ENCODE data around the gene MARK2. TPM values are rescaled to one million over a fixed set of nuclear protein-coding genes. Genes with fewer than 3 reads are reported as not detected.

MARK2 gene
- total RNA-seq, 4 donors from 2014 or later = 66.3 to 78.7 (median 71.8) TPM

GRCh38 chr11:63866211-63866610, 27.3 kb downstream of the MARK2 start:
- WGBS = 45% methylated on average over 4 of the region's 4 CpGs
- Histone ChIP-seq H3K4me1 (peaks cover 63% of the 10 kb centered on the region), H3K36me3 (no peaks in the 10 kb centered on the region), H3K27me3 (no peaks in the 10 kb centered on the region), H3K4me3 (no peak overlapping the region), H3K9me3 (no peaks in the 10 kb centered on the region), H3K27ac (no peak overlapping the region)
- TF ChIP-seq POLR2AphosphoS5 (IDR thresholded peaks at IDR 0.05) = no peak
- no peak for TF ChIP-seq EP300 (IDR thresholded peaks at IDR 0.05)
- no peak for TF ChIP-seq CTCF (IDR thresholded peaks at IDR 0.05)
- TF ChIP-seq POLR2A (IDR thresholded peaks at IDR 0.05) = no peak
- peak; percentile 77 to 84 for DNase-seq (ENCODE audit: low spot score in 2 of 2)

- no peak for DNase-seq (ENCODE audit: low spot score in 2 of 2)
- TF ChIP-seq CTCF (IDR thresholded peaks at IDR 0.05) = no peak
- no peak for TF ChIP-seq POLR2A (IDR thresholded peaks at IDR 0.05)
- H3K27me3 ChIP-seq = no peaks in the 10 kb centered on the region
- WGBS = 88% methylated on average over 4 of the region's 4 CpGs
- H3K36me3 ChIP-seq = no peaks in the 10 kb centered on the region
- H3K4me1 ChIP-seq = peaks cover 74% of the 10 kb centered on the region
- H3K9me3 ChIP-seq = no peaks in the 10 kb centered on the region
- no peak overlapping the region for H3K27ac ChIP-seq
- no peak overlapping the region for H3K4me3 ChIP-seq
Measured at GRCh38 chr11:63867511-63867910, 28.6 kb downstream of the MARK2 start.

GRCh38 chr11:63868399-63869064, 29.6 kb downstream of the MARK2 start:
- H3K4me3 ChIP-seq = no peak overlapping the region
- peak overlapping the region; percentile 77 for H3K27ac ChIP-seq
- no peaks in the 10 kb centered on the region for H3K36me3 ChIP-seq
- peaks cover 79% of the 10 kb centered on the region for H3K4me1 ChIP-seq
- H3K27me3 ChIP-seq = no peaks in the 10 kb centered on the region
- 24% methylated on average over 9 of the region's 9 CpGs for WGBS
- H3K9me3 ChIP-seq = no peaks in the 10 kb centered on the region
- no peak for DNase-seq (ENCODE audit: low spot score in 2 of 2)
- no peak for TF ChIP-seq POLR2AphosphoS5 (IDR thresholded peaks at IDR 0.05)
- TF ChIP-seq POLR2A (IDR thresholded peaks at IDR 0.05) = no peak
- no peak for TF ChIP-seq CTCF (IDR thresholded peaks at IDR 0.05)
- TF ChIP-seq EP300 (IDR thresholded peaks at IDR 0.05) = no peak

- no peak overlapping the region for H3K4me3 ChIP-seq
- WGBS = 33% methylated on average over 1 of the region's 7 CpGs
- no peak for DNase-seq (ENCODE audit: low spot score in 2 of 2)
Measured at GRCh38 chr11:63869171-63869591, 30.3 kb downstream of the MARK2 start.

GRCh38 chr11:63869683-63870082, 30.8 kb downstream of the MARK2 start:
- no peak for TF ChIP-seq EP300 (IDR thresholded peaks at IDR 0.05)

More at GRCh38 chr11:63869171-63869591, 30.3 kb downstream of the MARK2 start:
- Histone ChIP-seq H3K27me3 (no peaks in the 10 kb centered on the region), H3K36me3 (no peaks in the 10 kb centered on the region), H3K27ac (peak overlapping the region; percentile 77), H3K4me1 (peaks cover 85% of the 10 kb centered on the region), H3K9me3 (no peaks in the 10 kb centered on the region)
- TF ChIP-seq CTCF (IDR thresholded peaks at IDR 0.05) = no peak
- TF ChIP-seq EP300 (IDR thresholded peaks at IDR 0.05) = no peak
- TF ChIP-seq POLR2A (IDR thresholded peaks at IDR 0.05) = no peak
- TF ChIP-seq POLR2AphosphoS5 (IDR thresholded peaks at IDR 0.05) = no peak

More at GRCh38 chr11:63869683-63870082, 30.8 kb downstream of the MARK2 start:
- DNase-seq (ENCODE audit: low spot score in 2 of 2) = no peak
- WGBS = 49% methylated on average over 7 of the region's 8 CpGs
- no peaks in the 10 kb centered on the region for H3K36me3 ChIP-seq
- H3K4me1 ChIP-seq = peaks cover 90% of the 10 kb centered on the region
- H3K27me3 ChIP-seq = no peaks in the 10 kb centered on the region
- no peak overlapping the region for H3K4me3 ChIP-seq
- H3K9me3 ChIP-seq = no peaks in the 10 kb centered on the region
- peak overlapping the region; percentile 77 for H3K27ac ChIP-seq
